WTC11 (cell line): ENCODE data around the gene CGNL1.

Source experiments
- KAT7 ChIP-seq: sonication (generic); formaldehyde crosslinking; IDR thresholded peaks from 2 replicates; pipeline ENCODE4 v1.8.1; 2023; ENCODE audit warnings: missing genetic modification reagents, mild to moderate bottlenecking, borderline replicate concordance
- MYBL2 ChIP-seq: sonication (generic); formaldehyde crosslinking; IDR thresholded peaks from 2 replicates; pipeline ENCODE4 v1.8.1; 2023; ENCODE audit warnings: mild to moderate bottlenecking, moderate library complexity, missing genetic modification reagents
- NR2C2 ChIP-seq: sonication (generic); formaldehyde crosslinking; IDR thresholded peaks from 2 replicates; pipeline ENCODE4 v1.8.0; 2022; ENCODE audit warnings: mild to moderate bottlenecking, missing genetic modification reagents
- SMAD3 ChIP-seq: sonication (generic); formaldehyde crosslinking; IDR thresholded peaks from 2 replicates; pipeline ENCODE4 v1.8.0; 2022; ENCODE audit warnings: missing genetic modification reagents, mild to moderate bottlenecking, borderline replicate concordance
- TEAD4 ChIP-seq: sonication (generic); formaldehyde crosslinking; IDR thresholded peaks from 2 replicates; pipeline ENCODE4 v1.8.0; 2022; ENCODE audit warnings: mild to moderate bottlenecking, missing genetic modification reagents
- ZBTB21 ChIP-seq: sonication (generic); formaldehyde crosslinking; IDR thresholded peaks from 2 replicates; pipeline ENCODE4 v1.8.1; 2023; ENCODE audit warnings: mild to moderate bottlenecking, missing genetic modification reagents, borderline replicate concordance
- ZNF121 ChIP-seq: sonication (generic); formaldehyde crosslinking; IDR thresholded peaks from 2 replicates; pipeline ENCODE4 v1.8.0; 2023; ENCODE audit warnings: missing genetic modification reagents
- ZNF423 ChIP-seq: fragments of 250-450 bp; sonication (Bioruptor Pico); IDR thresholded peaks from 2 replicates; pipeline ENCODE4 v2.1.2; 2022; ENCODE audit warnings: mild to moderate bottlenecking, moderate library complexity
- TF ChIP-seq, protein P1 (sequence below): fragments of 200-600 bp; IDR thresholded peaks from 2 replicates; pipeline ENCODE4 v1.8.0; 2022; ENCODE audit warnings: antibody characterized with exemption
- TF ChIP-seq, protein P2 (sequence below): sonication (generic); formaldehyde crosslinking; IDR thresholded peaks from 2 replicates; pipeline ENCODE4 v1.8.0; 2022; ENCODE audit warnings: mild to moderate bottlenecking, missing genetic modification reagents
- TF ChIP-seq, protein P3 (sequence below): sonication (generic); formaldehyde crosslinking; conservative IDR thresholded peaks from 2 replicates; pipeline ENCODE4 v1.8.1; 2022; ENCODE audit warnings: mild to moderate bottlenecking, missing genetic modification reagents
- TF ChIP-seq, protein P4 (sequence below): sonication (generic); formaldehyde crosslinking; IDR thresholded peaks from 2 replicates; pipeline ENCODE4 v1.8.1; 2023; ENCODE audit warnings: mild to moderate bottlenecking, missing genetic modification reagents, moderate library complexity

DNA sequence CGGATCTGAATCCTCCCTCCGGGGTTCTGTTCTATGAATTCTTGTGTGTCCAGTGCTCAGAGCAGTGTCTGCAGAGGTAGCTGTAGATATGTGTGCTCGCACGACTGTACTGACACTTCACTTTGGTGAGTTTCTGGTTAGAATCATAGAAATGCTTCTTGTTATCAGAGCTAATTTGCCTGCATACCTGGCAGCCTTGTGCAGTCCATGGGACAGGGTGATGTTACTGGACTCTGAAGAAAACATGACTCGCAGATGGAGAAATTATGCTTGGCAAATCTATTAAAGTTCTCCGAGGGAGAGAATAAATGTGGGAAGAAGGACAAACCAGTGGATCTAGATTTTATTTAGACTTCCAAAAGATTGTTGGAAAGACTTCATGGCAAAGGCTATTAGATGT lies 12.2 kb downstream of the CGNL1 start:
- TF ChIP-seq, protein P1, sequence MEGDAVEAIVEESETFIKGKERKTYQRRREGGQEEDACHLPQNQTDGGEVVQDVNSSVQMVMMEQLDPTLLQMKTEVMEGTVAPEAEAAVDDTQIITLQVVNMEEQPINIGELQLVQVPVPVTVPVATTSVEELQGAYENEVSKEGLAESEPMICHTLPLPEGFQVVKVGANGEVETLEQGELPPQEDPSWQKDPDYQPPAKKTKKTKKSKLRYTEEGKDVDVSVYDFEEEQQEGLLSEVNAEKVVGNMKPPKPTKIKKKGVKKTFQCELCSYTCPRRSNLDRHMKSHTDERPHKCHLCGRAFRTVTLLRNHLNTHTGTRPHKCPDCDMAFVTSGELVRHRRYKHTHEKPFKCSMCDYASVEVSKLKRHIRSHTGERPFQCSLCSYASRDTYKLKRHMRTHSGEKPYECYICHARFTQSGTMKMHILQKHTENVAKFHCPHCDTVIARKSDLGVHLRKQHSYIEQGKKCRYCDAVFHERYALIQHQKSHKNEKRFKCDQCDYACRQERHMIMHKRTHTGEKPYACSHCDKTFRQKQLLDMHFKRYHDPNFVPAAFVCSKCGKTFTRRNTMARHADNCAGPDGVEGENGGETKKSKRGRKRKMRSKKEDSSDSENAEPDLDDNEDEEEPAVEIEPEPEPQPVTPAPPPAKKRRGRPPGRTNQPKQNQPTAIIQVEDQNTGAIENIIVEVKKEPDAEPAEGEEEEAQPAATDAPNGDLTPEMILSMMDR: no peak
- TF ChIP-seq SMAD3 (CRISPR knock-in tag) (no peak), KAT7 (CRISPR knock-in tag) (no peak), ZBTB21 (CRISPR knock-in tag) (no peak), MYBL2 (CRISPR knock-in tag) (no peak), ZNF423 (CRISPR knock-in tag) (no peak), ZNF121 (CRISPR knock-in tag) (no peak), NR2C2 (no peak), TEAD4 (no peak)
- TF ChIP-seq, protein P2, sequence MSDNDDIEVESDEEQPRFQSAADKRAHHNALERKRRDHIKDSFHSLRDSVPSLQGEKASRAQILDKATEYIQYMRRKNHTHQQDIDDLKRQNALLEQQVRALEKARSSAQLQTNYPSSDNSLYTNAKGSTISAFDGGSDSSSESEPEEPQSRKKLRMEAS (CRISPR knock-in tag): no peak
- TF ChIP-seq, protein P3, sequence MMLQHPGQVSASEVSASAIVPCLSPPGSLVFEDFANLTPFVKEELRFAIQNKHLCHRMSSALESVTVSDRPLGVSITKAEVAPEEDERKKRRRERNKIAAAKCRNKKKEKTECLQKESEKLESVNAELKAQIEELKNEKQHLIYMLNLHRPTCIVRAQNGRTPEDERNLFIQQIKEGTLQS (CRISPR knock-in tag): no peak
- TF ChIP-seq, protein P4, sequence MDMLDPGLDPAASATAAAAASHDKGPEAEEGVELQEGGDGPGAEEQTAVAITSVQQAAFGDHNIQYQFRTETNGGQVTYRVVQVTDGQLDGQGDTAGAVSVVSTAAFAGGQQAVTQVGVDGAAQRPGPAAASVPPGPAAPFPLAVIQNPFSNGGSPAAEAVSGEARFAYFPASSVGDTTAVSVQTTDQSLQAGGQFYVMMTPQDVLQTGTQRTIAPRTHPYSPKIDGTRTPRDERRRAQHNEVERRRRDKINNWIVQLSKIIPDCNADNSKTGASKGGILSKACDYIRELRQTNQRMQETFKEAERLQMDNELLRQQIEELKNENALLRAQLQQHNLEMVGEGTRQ: no peak
